Posterior vena cava (tissue), 2 donors: ENCODE results near the gene MACROD2. TPM values are rescaled to one million over a fixed set of nuclear protein-coding genes. Genes with fewer than 3 reads are reported as not detected.

Experiments
- DNase-seq: peaks from one replicate; pipeline ENCODE4 v3.0.0-alpha.2; 2020; ENCODE audit warnings: low spot score
- intact Hi-C, 2 donors: fragments of 100-400 bp; cut with DNase I; formaldehyde crosslinking; loops; one replicate each; pipeline versions ENCODE4 v1.14.1 to v1.14.2; 2022 to 2023
- total RNA-seq, 2 donors: library from RNA; stranded (reverse); fragmentation: NEBNext Ultra II Directional; extraction: Animal tissue kit (Norgen Biotek cat#: 25700); gene quantifications; one replicate each; pipeline ENCODE4 v1.2.1, GENCODE V29; 2021
- donor health status: DM: yes; HTN: yes; CAD: no.
- donor health status: DM: yes; HTN: yes; CAD: no.

The MACROD2 gene
- total RNA-seq, 2 donors from 2014 or later, result 15.5 to 25.5 TPM

DNA sequence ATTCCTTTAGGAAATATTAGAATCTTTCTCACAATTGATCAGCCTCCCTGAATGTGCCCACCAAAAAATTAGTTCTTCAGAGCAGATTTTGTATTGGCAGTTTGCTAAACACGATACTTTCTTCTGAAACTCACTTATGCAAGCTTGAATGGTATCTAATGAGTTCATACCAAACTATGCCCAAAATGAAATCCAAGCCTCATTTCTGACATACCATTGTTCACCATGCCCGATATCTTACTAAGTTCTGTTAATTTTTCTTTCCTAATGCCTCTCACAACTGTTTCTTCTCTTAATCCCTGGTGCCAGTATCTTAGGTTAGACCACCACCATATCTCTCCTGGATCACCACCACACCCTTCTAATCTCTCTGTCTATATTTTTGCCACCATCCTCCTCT is 1822.0 kb downstream of the MACROD2 start:
- intact Hi-C loops, result loop anchor here in 1 of 2 donors (10.0 kb wide), 1 partner anchor 763 kb away; no protein-coding TSS in a partner anchor
- no peak for DNase-seq

DNA sequence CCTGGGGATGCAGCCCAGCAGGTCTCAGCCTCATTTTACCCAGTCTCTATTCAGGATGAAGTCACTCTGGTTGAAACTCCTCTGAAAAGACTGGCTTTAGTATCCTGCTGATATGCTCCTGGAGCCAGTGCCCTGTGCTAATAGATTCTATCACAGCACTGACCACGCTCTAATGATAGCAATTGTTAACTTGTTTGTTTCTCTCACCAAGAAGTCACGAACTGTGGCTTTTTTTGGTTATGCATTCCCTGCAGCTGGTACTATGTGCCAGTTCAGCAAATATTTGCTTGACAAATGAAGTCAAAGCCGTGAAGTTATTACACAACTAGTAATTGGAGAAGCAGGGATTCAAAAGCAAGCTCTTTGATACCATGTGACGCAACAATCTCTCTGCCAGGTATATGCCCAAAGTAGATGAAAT is 1823.3 kb downstream of the MACROD2 start:
- no peak for DNase-seq
- intact Hi-C loops, result loop anchor here in 1 of 2 donors (10.0 kb wide), 1 partner anchor 764 kb away; no protein-coding TSS in a partner anchor

GRCh38 chr20:15823718-15824117 is 1828.4 kb downstream of the MACROD2 start:
- intact Hi-C loops, result no loop called here
- DNase-seq, result no peak

DNA sequence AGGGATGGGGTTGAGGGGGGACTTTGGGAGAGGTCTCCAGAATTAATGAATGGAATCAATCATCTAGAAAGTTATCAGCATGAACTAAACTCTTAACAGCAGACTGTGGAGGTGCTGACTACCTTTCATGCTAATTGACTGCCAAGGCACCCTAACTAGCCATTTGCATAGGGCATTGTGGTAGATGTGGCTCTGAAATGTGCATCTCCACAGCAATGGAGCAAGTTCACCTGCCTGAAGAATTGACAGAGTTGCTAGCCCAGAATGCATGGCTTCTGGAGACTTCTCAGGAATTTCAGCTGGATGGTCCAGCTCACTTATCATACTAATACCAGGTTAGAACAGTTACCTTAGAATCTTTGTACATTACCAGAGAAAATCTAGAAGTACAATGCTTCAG is 1832.3 kb downstream of the MACROD2 start:
- no peak for DNase-seq
- intact Hi-C loops, result no loop called here

GRCh38 chr20:15831201-15831600 is 1835.9 kb downstream of the MACROD2 start:
- no peak for DNase-seq
- intact Hi-C loops, result no loop called here

DNA sequence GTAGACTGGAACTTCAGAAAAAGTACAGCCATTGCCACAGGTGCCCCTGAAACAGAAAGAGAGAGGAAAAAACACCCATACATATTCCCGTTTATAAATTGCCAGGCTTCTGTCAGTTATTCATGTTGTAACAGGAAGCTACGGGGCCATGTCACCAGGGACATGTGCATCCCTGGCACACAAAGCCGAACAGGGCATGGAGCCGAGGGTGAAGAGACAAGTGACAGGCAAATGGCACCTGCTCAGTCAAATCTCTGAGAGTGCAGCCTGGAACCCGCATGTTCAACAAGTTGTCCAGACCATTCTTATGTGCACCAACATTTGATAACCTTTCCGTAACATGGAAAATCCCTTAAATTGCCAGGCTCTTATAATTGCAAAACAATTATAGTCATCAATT is 1837.2 kb downstream of the MACROD2 start:
- intact Hi-C loops, result no loop called here

DNA sequence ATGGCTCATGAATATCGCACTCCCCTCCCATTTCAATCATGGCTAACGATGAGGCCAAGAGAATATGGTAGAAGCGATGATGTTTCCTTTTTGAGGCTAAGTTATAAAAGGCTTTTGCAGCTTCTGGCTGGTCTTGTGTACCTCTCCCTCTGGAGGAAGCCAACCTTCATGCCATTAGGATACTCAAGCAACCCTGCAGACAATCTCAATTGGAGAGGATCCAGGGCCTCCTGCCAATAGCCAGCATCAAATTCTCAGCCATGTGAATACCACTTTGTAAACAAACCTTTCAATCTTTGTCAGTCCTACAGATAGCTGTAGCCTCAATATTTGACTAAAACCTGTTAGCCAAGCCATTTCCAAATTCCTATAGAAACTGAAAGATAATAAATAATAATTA is 1839.5 kb downstream of the MACROD2 start:
- no peak for DNase-seq
- intact Hi-C loops, result no loop called here

More for the DNA sequence above, 1837.2 kb downstream of the MACROD2 start:
- no peak for DNase-seq

GRCh38 chr20:15835811-15836210 is 1840.5 kb downstream of the MACROD2 start:
- DNase-seq, result no peak
- intact Hi-C loops, result no loop called here

GRCh38 chr20:15836634-15837033 is 1841.3 kb downstream of the MACROD2 start:
- intact Hi-C loops, result no loop called here
- DNase-seq, result no peak

DNA sequence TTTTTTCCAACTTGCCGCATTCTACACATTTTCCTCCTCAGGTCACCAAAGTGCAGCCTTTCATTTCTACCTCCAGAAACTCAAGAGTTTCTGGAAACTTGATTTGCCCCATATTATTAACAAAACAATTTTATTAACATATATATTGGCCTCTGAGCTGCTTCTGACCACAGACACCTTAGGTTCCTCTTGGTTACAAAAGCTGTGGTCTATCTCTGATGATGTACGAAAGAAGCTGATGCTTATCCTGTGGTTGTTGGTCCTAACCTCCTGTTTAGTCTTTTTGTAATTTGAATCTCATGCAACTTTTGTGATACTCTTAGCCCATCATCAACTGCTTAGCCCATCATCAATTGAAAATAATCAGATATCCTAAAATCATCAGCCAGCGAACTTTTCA is 1842.2 kb downstream of the MACROD2 start:
- no peak for DNase-seq
- intact Hi-C loops, result no loop called here

GRCh38 chr20:15838466-15838865 is 1843.2 kb downstream of the MACROD2 start:
- intact Hi-C loops, result no loop called here
- no peak for DNase-seq

GRCh38 chr20:15840636-15841301 is 1845.5 kb downstream of the MACROD2 start:
- DNase-seq, result no peak
- intact Hi-C loops, result loop anchor here in 1 of 2 donors (5.0 kb wide), 1 partner anchor 1252 kb away; no protein-coding TSS in a partner anchor

DNA sequence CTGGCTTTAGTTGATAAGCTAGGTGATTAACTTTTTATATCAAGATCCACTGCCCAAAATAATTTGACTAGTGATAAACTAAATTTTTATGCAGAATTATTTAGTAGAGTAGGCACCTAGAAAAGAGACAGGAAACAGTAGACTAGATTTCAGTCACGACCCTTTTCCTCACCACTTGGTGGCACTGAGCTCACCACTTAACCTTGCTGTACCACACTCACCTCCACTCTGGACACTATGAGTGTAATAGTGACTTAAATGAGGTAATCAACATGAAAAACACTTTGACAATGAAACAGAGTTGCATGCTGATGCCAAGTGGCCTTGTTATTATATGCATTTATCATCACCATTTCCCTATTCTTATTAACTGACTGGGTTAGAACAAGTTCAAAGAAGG is 1847.6 kb downstream of the MACROD2 start:
- DNase-seq, result no peak
- intact Hi-C loops, result loop anchor here in 1 of 2 donors (5.0 kb wide), 1 partner anchor 1249 kb away; no protein-coding TSS in a partner anchor

DNA sequence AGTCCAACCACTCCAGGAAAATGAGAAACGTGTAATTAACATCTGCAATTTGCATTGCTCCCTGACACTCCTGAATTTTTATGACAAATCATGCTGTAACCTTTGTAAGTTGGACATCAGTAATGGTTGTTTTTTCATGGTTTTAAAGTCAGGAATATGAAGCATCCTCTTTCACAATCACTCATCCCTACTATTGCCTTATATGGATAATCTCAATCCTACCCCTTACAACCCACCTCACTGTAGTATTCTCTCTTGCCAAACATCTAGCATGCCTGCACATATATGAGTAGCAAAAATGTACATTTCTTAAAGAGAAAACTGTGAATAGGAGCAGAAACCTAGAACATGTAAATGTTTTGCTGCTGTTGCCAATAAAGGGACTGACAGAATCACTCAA is 1848.5 kb downstream of the MACROD2 start:
- intact Hi-C loops, result loop anchor here in 1 of 2 donors (5.0 kb wide), 1 partner anchor 1249 kb away; no protein-coding TSS in a partner anchor
- DNase-seq, result no peak

- intact Hi-C loops, result no loop called here
- no peak for DNase-seq
These were observed 1852.0 kb downstream of the MACROD2 start for GRCh38 chr20:15847196-15847784.

- DNase-seq, result no peak
- intact Hi-C loops, result no loop called here
These were observed 1852.8 kb downstream of the MACROD2 start for GRCh38 chr20:15848126-15848525.

GRCh38 chr20:15848995-15849610 is 1853.8 kb downstream of the MACROD2 start:
- no peak for DNase-seq
- intact Hi-C loops, result no loop called here

- no peak for DNase-seq
- intact Hi-C loops, result no loop called here
These were observed 1856.4 kb downstream of the MACROD2 start for GRCh38 chr20:15851576-15852215.

GRCh38 chr20:15854911-15855310 is 1859.6 kb downstream of the MACROD2 start:
- no peak for DNase-seq
- intact Hi-C loops, result no loop called here

- DNase-seq, result no peak
- intact Hi-C loops, result no loop called here
These were observed 1862.0 kb downstream of the MACROD2 start for GRCh38 chr20:15857173-15857784.
